Neutrophil (primary cell): Measurements from ENCODE around the gene UBE2J2.

ENCODE experiments used
- H3K27ac ChIP-seq: fragments of 200-600 bp; sonication (generic); 2 replicates; pipeline ENCODE4 v1.5.1; 2016; ENCODE audit warnings: mild to moderate bottlenecking, moderate library complexity
- H3K27me3 ChIP-seq: fragments of 200-600 bp; sonication (generic); 2 replicates; pipeline ENCODE4 v1.6.0; 2016; ENCODE audit warnings: mild to moderate bottlenecking
- H3K36me3 ChIP-seq: fragments of 200-600 bp; sonication (generic); 2 replicates; pipeline ENCODE4 v1.5.1; 2017
- H3K4me1 ChIP-seq, 2 experiments: fragments of 200-600 bp in 1 of 2; sonication (generic) in 1 of 2; 1 replicate in 1 of 2; 2 replicates in 1 of 2; pipeline versions ENCODE4 v1.5.1 to v1.6.1; 2013 to 2016; ENCODE audit warnings: low read depth in 1 of 2, low read length in 1 of 2, mild to moderate bottlenecking in 1 of 2, moderate library complexity in 1 of 2; ENCODE audit not compliant: control insufficient read depth in 1 of 2, insufficient read depth in 1 of 2
- H3K4me3 ChIP-seq, 2 experiments: fragments of 200-600 bp in 1 of 2; sonication (generic) in 1 of 2; 1 replicate in 1 of 2; 2 replicates in 1 of 2; pipeline ENCODE4 v1.5.1; 2013 to 2016; ENCODE audit warnings: low read depth in 1 of 2, low read length in 1 of 2, mild to moderate bottlenecking in 1 of 2, moderate library complexity in 1 of 2
- H3K9me3 ChIP-seq: fragments of 200-600 bp; sonication (generic); 2 replicates; pipeline ENCODE4 v1.5.1; 2016
- TF ChIP-seq, protein P1 (sequence below): fragments of 200-600 bp; sonication (generic); IDR thresholded peaks from 2 replicates; pipeline ENCODE4 v1.5.1; 2016; ENCODE audit warnings: antibody characterized with exemption

Gene UBE2J2

DNA sequence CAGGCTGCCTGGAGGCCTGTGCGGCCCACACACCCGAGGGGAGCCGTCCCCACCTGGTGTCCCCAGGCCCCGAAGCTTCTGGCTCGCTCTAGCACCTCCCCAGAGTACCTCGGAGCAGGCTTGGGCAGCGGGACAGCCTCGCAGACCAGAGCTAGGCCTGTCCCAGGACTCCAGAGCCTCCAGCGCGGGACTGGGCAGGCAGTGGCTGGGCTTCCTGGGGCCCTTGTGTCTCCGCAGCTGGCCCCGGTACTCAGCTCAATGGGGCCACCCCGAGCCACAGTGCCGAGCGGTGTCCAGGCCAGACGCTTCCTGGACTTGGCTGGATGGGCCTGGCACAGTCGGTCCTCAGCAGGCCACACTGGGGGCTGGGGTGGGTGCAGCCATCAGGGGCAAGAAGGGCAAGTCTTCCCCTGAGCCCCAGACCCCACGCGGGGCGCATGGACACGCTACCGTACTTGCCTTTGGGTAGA, 11.5 kb upstream of the UBE2J2 start:
- TF ChIP-seq, protein P1, sequence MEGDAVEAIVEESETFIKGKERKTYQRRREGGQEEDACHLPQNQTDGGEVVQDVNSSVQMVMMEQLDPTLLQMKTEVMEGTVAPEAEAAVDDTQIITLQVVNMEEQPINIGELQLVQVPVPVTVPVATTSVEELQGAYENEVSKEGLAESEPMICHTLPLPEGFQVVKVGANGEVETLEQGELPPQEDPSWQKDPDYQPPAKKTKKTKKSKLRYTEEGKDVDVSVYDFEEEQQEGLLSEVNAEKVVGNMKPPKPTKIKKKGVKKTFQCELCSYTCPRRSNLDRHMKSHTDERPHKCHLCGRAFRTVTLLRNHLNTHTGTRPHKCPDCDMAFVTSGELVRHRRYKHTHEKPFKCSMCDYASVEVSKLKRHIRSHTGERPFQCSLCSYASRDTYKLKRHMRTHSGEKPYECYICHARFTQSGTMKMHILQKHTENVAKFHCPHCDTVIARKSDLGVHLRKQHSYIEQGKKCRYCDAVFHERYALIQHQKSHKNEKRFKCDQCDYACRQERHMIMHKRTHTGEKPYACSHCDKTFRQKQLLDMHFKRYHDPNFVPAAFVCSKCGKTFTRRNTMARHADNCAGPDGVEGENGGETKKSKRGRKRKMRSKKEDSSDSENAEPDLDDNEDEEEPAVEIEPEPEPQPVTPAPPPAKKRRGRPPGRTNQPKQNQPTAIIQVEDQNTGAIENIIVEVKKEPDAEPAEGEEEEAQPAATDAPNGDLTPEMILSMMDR, result no peak
- Histone ChIP-seq H3K9me3 (no peaks in the 10 kb centered on the region), H3K27me3 (peaks cover 4% of the 10 kb centered on the region), H3K4me1 (no peaks in the 10 kb centered on the region), H3K4me3 (no peak overlapping the region), H3K36me3 (no peaks in the 10 kb centered on the region), H3K27ac (no peak overlapping the region)

DNA sequence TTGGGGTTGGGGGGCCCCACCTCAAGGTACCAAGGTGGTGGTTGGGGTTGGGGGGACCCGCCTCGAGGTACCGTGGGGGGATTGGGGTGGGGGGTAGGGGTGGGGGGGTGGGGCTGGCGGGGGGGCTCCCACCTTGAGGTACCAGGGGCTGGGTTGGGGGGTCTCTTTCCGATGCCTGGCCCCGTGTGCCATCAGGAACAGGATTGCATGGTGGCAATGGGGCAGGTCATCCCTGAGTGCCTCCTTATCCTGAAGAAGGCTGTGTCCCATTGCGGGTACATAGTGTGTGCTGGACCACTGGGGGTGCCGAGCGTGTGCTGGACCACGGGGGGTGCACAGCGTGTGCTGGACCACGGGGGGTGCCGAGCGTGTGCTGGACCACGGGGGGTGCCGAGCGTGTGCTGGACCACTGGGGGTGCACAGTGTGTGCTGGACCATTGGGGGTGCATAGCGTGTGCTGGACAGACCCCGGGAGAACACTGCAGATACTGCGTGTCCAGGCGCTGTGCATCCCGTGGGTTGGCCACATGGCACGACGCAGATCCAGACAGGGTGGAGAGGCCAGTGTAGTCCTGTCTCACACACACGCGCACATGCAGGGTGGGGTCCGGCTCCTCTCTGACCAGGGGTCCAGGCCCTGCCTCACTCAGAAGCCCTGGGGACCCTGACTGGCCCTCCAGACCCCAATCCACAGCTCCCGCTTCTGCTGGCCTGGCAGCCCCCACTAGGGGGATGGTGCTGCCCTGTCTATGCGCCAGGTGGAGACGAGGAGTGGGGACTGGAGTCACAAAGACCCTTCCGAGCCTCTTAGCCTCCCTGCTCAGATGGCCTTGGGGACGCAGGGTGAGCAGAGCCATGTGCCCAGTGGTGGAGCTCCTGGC, 10.8 kb upstream of the UBE2J2 start:
- Histone ChIP-seq H3K27me3 (peaks cover 4% of the 10 kb centered on the region), H3K36me3 (no peaks in the 10 kb centered on the region), H3K4me1 (no peaks in the 10 kb centered on the region), H3K4me3 (no peak overlapping the region), H3K9me3 (no peaks in the 10 kb centered on the region), H3K27ac (no peak overlapping the region)
- TF ChIP-seq, protein P1, result no peak

GRCh38 chr1:1283821-1284220, 10.2 kb upstream of the UBE2J2 start:
- Histone ChIP-seq H3K4me1 (no peaks in the 10 kb centered on the region), H3K4me3 (no peak overlapping the region), H3K36me3 (no peaks in the 10 kb centered on the region), H3K27me3 (peaks cover 4% of the 10 kb centered on the region), H3K9me3 (no peaks in the 10 kb centered on the region), H3K27ac (no peak overlapping the region)
- TF ChIP-seq, protein P1, result no peak

DNA sequence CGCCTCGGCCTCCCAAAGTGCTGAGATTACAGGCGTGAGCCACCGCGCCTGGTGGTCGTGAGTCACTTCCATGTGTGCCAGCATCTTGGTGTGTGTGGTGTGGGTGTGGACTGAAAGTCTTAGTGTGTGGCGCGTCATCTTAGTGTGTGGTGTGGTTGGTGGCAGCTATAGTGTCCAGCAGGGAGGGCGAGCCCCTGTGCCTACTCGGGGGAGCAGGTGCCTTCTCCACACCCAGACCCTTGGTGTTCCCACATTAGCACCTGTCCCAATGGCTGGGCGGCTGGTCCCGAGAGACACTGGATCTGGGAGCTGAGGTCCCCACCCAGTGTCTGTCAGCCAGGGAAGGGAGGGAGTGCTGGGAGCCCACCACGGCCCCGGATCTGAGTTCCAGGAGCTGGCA, 9.3 kb upstream of the UBE2J2 start:
- TF ChIP-seq, protein P1, result no peak
- no peaks in the 10 kb centered on the region for H3K4me1 ChIP-seq
- no peak overlapping the region for H3K4me3 ChIP-seq
- H3K27ac ChIP-seq, result no peak overlapping the region
- H3K36me3 ChIP-seq, result no peaks in the 10 kb centered on the region
- H3K9me3 ChIP-seq, result no peaks in the 10 kb centered on the region
- H3K27me3 ChIP-seq, result peaks cover 4% of the 10 kb centered on the region

DNA sequence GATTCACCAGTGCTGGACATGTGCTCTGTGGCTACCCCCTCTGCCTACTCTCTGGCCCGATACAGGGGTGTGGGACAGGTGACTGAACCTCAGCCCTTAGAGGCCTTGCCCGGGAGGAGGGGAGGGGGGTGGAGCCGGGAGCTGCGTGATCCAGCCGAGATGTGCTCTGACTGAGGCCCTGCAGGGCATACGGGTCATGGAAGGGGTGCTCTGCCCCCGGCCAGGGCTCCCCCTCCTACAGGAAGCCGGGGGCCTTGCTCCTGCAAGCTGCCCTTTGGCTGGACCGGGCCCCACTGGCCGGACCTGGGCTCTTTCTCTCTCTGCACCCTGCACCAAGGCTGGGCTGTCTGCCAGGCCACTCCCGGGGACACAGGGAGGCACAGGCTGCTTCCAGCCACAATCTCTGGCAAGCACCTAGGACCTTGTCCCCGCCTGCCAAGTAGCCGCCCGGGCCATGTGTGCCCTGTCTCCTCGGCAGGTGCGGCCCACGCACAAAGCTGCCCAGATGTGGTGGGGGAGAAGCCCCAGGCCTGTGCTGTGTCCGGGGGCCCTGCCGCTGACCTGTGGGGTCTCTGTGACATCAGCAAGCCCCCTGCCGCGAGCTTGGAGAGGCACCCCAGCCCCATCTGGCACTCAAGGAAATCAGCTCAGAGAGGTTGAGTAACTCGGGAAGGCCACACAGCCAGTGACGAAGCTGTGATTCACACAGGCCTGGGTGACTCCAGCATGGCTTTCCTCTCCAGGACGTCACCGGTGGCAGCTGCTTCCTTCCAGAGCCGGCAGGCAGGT, 8.1 kb upstream of the UBE2J2 start:
- TF ChIP-seq, protein P1, result no peak
- no peaks in the 10 kb centered on the region for H3K4me1 ChIP-seq
- no peak overlapping the region for H3K27ac ChIP-seq
- no peaks in the 10 kb centered on the region for H3K36me3 ChIP-seq
- peaks cover 4% of the 10 kb centered on the region for H3K27me3 ChIP-seq
- H3K4me3 ChIP-seq, result no peak overlapping the region
- no peaks in the 10 kb centered on the region for H3K9me3 ChIP-seq
